Loucy (cell line): Measurements from ENCODE around the gene HRH1.

Experiments used
- H2AFZ ChIP-seq: fragments of 200-600 bp; sonication (generic); 2 replicates; pipeline ENCODE4 v1.6.0; 2016; ENCODE audit warnings: antibody characterized with exemption, mild to moderate bottlenecking, low read length, moderate library complexity
- H3F3A ChIP-seq: fragments of 200-600 bp; 2 replicates; pipeline ENCODE4 v1.6.0; 2016; ENCODE audit warnings: antibody characterized with exemption, low read depth, mild to moderate bottlenecking
- H3K27me3 ChIP-seq: fragments of 200-600 bp; sonication (generic); 2 replicates; pipeline ENCODE4 v1.6.1; 2014; ENCODE audit warnings: low read length, mild to moderate bottlenecking; ENCODE audit not compliant: insufficient read depth, poor library complexity, severe bottlenecking
- H3K36me3 ChIP-seq: fragments of 200-600 bp; sonication (generic); 2 replicates; pipeline ENCODE4 v1.6.1; 2016; ENCODE audit warnings: low read length; ENCODE audit not compliant: insufficient read depth
- H3K4me1 ChIP-seq: fragments of 200-600 bp; sonication (generic); 2 replicates; pipeline ENCODE4 v1.5.1; 2014; ENCODE audit warnings: low read length, mild to moderate bottlenecking; ENCODE audit not compliant: insufficient read depth, poor library complexity, severe bottlenecking
- H3K4me2 ChIP-seq: fragments of 200-600 bp; sonication (generic); 2 replicates; pipeline ENCODE4 v1.6.0; 2014; ENCODE audit warnings: antibody characterized with exemption, low read length, low read depth, mild to moderate bottlenecking; ENCODE audit not compliant: poor library complexity, severe bottlenecking
- H3K4me3 ChIP-seq: fragments of 200-600 bp; sonication (generic); 2 replicates; pipeline ENCODE4 v1.5.1; 2014; ENCODE audit warnings: low read length, mild to moderate bottlenecking, mixed read lengths; ENCODE audit not compliant: poor library complexity, severe bottlenecking
- H3K79me2 ChIP-seq: fragments of 200-600 bp; sonication (generic); 2 replicates; pipeline ENCODE4 v1.6.1; 2014; ENCODE audit warnings: low read length; ENCODE audit not compliant: insufficient read depth
- H3K9ac ChIP-seq: fragments of 200-600 bp; sonication (generic); 2 replicates; pipeline ENCODE4 v1.6.0; 2014; ENCODE audit warnings: mild to moderate bottlenecking, low read depth, low read length, moderate library complexity; ENCODE audit not compliant: poor library complexity, severe bottlenecking
- H3K9me2 ChIP-seq: fragments of 200-600 bp; sonication (generic); replicated peaks from 2 replicates; pipeline ENCODE4 v1.6.1; 2016; ENCODE audit warnings: low read depth, low read length, mixed read lengths
- H3K9me3 ChIP-seq: fragments of 200-600 bp; sonication (generic); 2 replicates; pipeline ENCODE4 v1.6.1; 2014; ENCODE audit warnings: mild to moderate bottlenecking, antibody characterized with exemption, low read length, low read depth; ENCODE audit not compliant: insufficient read depth
- H4K20me1 ChIP-seq: fragments of 200-600 bp; sonication (generic); 2 replicates; pipeline ENCODE4 v1.6.0; 2014; ENCODE audit warnings: antibody characterized with exemption, low read length, mild to moderate bottlenecking; ENCODE audit not compliant: insufficient read depth, poor library complexity, severe bottlenecking
- CTCF ChIP-seq: fragments of 200-600 bp; sonication (generic); conservative IDR thresholded peaks from 2 replicates; pipeline ENCODE4 v1.5.1; 2014; ENCODE audit warnings: mild to moderate bottlenecking, antibody characterized with exemption, low read length
- EZH2phosphoT487 ChIP-seq: fragments of 200-600 bp; IDR thresholded peaks from 2 replicates; pipeline ENCODE4 v1.6.1; 2018; ENCODE audit warnings: antibody characterized with exemption, mild to moderate bottlenecking, moderate library complexity, borderline replicate concordance

The HRH1 gene

GRCh38 chr3:11152301-11152700, 2.0 kb upstream of the HRH1 start:
- Histone ChIP-seq H3K9ac (no peak overlapping the region), H3K4me2 (no peak overlapping the region), H3K4me3 (no peak overlapping the region), H2AFZ (no peak overlapping the region), H3K27me3 (peaks cover 5% of the 10 kb centered on the region), H3K79me2 (no peaks in the 10 kb centered on the region), H3F3A (no peaks in the 10 kb centered on the region), H3K9me3 (no peaks in the 10 kb centered on the region), H3K36me3 (no peaks in the 10 kb centered on the region), H3K4me1 (no peaks in the 10 kb centered on the region), H4K20me1 (no peaks in the 10 kb centered on the region), H3K9me2 (no peaks in the 10 kb centered on the region)
- TF ChIP-seq CTCF (no peak), EZH2phosphoT487 (no peak)

GRCh38 chr3:11154953-11155325, 646 bp downstream of the HRH1 start:
- no peaks in the 10 kb centered on the region for H3K9me2 ChIP-seq
- no peaks in the 10 kb centered on the region for H3K79me2 ChIP-seq
- no peaks in the 10 kb centered on the region for H3K4me1 ChIP-seq
- no peak overlapping the region for H3K4me2 ChIP-seq
- H3K9me3 ChIP-seq = no peaks in the 10 kb centered on the region
- no peaks in the 10 kb centered on the region for H4K20me1 ChIP-seq
- no peak overlapping the region for H3K9ac ChIP-seq
- peaks cover 5% of the 10 kb centered on the region for H3K27me3 ChIP-seq
- no peak for TF ChIP-seq CTCF
- no peaks in the 10 kb centered on the region for H3F3A ChIP-seq
- H3K4me3 ChIP-seq = no peak overlapping the region
- H2AFZ ChIP-seq = no peak overlapping the region
- H3K36me3 ChIP-seq = no peaks in the 10 kb centered on the region

- Histone ChIP-seq H3K4me3 (no peak overlapping the region), H3K9me2 (no peaks in the 10 kb centered on the region), H3K4me2 (no peak overlapping the region), H3K9me3 (no peaks in the 10 kb centered on the region), H3K79me2 (no peaks in the 10 kb centered on the region), H3K9ac (no peak overlapping the region), H3K27me3 (peaks cover 5% of the 10 kb centered on the region), H2AFZ (no peak overlapping the region), H4K20me1 (no peaks in the 10 kb centered on the region), H3K36me3 (no peaks in the 10 kb centered on the region), H3K4me1 (no peaks in the 10 kb centered on the region), H3F3A (no peaks in the 10 kb centered on the region)
- TF ChIP-seq EZH2phosphoT487 (no peak), CTCF (no peak)
Observed at GRCh38 chr3:11155341-11156025, 1.2 kb downstream of the HRH1 start.
